Parathyroid adenoma (tissue), 2 donors: ENCODE results near the gene FAM204A.

Experiments used
- H2AFZ ChIP-seq: fragments of 300-600 bp; sonication (generic); one replicate; pipeline ENCODE4 v1.7.0; 2017; ENCODE audit warnings: antibody characterized with exemption, mild to moderate bottlenecking
- H3K27ac ChIP-seq: fragments of 300-600 bp; sonication (generic); one replicate; pipeline ENCODE4 v1.7.0; 2017
- H3K27me3 ChIP-seq: fragments of 300-600 bp; sonication (generic); one replicate; pipeline ENCODE4 v1.7.0; 2017; ENCODE audit warnings: low read length; ENCODE audit not compliant: control insufficient read depth, insufficient read depth
- H3K36me3 ChIP-seq: fragments of 300-600 bp; sonication (generic); one replicate; pipeline ENCODE4 v1.7.0; 2017; ENCODE audit warnings: low read length; ENCODE audit not compliant: control insufficient read depth, insufficient read depth
- H3K4me1 ChIP-seq: fragments of 300-600 bp; sonication (generic); one replicate; pipeline ENCODE4 v1.7.0; 2017; ENCODE audit warnings: control low read depth
- H3K4me2 ChIP-seq: fragments of 300-600 bp; sonication (generic); one replicate; pipeline ENCODE4 v1.7.0; 2017; ENCODE audit warnings: low read length
- H3K4me3 ChIP-seq: fragments of 300-600 bp; sonication (generic); one replicate; pipeline ENCODE4 v1.7.0; 2017; ENCODE audit warnings: low read depth, low read length
- H3K79me2 ChIP-seq: fragments of 300-600 bp; sonication (generic); one replicate; pipeline ENCODE4 v1.7.0; 2017; ENCODE audit warnings: control low read depth
- H3K9ac ChIP-seq: fragments of 300-600 bp; sonication (generic); one replicate; pipeline ENCODE4 v1.7.0; 2017; ENCODE audit warnings: mild to moderate bottlenecking
- H3K9me3 ChIP-seq: fragments of 300-600 bp; sonication (generic); one replicate; pipeline ENCODE4 v1.7.0; 2017; ENCODE audit warnings: low read length; ENCODE audit not compliant: control insufficient read depth
- TF ChIP-seq, protein P1 (sequence below): fragments of 300-600 bp; sonication (generic); IDR thresholded peaks from one replicate; pipeline ENCODE4 v1.7.0; 2017; ENCODE audit warnings: antibody characterized with exemption, mild to moderate bottlenecking
- donor health status: primary hyperparathyroidism.

FAM204A gene

GRCh38 chr10:118300320-118300719, 41.8 kb downstream of the FAM204A start:
- Histone ChIP-seq H3K4me1 (no peaks in the 10 kb centered on the region), H3K79me2 (no peaks in the 10 kb centered on the region), H3K27me3 (no peaks in the 10 kb centered on the region), H3K4me3 (no peak overlapping the region), H2AFZ (no peak overlapping the region), H3K4me2 (no peak overlapping the region), H3K9ac (no peak overlapping the region), H3K36me3 (no peaks in the 10 kb centered on the region), H3K27ac (no peak overlapping the region), H3K9me3 (no peaks in the 10 kb centered on the region)
- TF ChIP-seq, protein P1, sequence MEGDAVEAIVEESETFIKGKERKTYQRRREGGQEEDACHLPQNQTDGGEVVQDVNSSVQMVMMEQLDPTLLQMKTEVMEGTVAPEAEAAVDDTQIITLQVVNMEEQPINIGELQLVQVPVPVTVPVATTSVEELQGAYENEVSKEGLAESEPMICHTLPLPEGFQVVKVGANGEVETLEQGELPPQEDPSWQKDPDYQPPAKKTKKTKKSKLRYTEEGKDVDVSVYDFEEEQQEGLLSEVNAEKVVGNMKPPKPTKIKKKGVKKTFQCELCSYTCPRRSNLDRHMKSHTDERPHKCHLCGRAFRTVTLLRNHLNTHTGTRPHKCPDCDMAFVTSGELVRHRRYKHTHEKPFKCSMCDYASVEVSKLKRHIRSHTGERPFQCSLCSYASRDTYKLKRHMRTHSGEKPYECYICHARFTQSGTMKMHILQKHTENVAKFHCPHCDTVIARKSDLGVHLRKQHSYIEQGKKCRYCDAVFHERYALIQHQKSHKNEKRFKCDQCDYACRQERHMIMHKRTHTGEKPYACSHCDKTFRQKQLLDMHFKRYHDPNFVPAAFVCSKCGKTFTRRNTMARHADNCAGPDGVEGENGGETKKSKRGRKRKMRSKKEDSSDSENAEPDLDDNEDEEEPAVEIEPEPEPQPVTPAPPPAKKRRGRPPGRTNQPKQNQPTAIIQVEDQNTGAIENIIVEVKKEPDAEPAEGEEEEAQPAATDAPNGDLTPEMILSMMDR: no peak

- H3K9ac ChIP-seq: no peak overlapping the region
- H3K27ac ChIP-seq: no peak overlapping the region
- TF ChIP-seq, protein P1: no peak
- no peaks in the 10 kb centered on the region for H3K4me1 ChIP-seq
- no peaks in the 10 kb centered on the region for H3K79me2 ChIP-seq
- no peak overlapping the region for H2AFZ ChIP-seq
- H3K27me3 ChIP-seq: no peaks in the 10 kb centered on the region
- H3K9me3 ChIP-seq: no peaks in the 10 kb centered on the region
- no peaks in the 10 kb centered on the region for H3K36me3 ChIP-seq
- no peak overlapping the region for H3K4me3 ChIP-seq
- H3K4me2 ChIP-seq: no peak overlapping the region
These were observed 43.3 kb downstream of the FAM204A start for GRCh38 chr10:118298787-118299186.

GRCh38 chr10:118291122-118291521, 51.0 kb downstream of the FAM204A start:
- no peaks in the 10 kb centered on the region for H3K36me3 ChIP-seq
- H3K27me3 ChIP-seq: no peaks in the 10 kb centered on the region
- no peak overlapping the region for H3K9ac ChIP-seq
- H2AFZ ChIP-seq: no peak overlapping the region
- no peaks in the 10 kb centered on the region for H3K4me1 ChIP-seq
- TF ChIP-seq, protein P1: no peak
- H3K9me3 ChIP-seq: no peaks in the 10 kb centered on the region
- H3K4me2 ChIP-seq: no peak overlapping the region
- H3K79me2 ChIP-seq: no peaks in the 10 kb centered on the region
- H3K4me3 ChIP-seq: no peak overlapping the region
- no peak overlapping the region for H3K27ac ChIP-seq

DNA sequence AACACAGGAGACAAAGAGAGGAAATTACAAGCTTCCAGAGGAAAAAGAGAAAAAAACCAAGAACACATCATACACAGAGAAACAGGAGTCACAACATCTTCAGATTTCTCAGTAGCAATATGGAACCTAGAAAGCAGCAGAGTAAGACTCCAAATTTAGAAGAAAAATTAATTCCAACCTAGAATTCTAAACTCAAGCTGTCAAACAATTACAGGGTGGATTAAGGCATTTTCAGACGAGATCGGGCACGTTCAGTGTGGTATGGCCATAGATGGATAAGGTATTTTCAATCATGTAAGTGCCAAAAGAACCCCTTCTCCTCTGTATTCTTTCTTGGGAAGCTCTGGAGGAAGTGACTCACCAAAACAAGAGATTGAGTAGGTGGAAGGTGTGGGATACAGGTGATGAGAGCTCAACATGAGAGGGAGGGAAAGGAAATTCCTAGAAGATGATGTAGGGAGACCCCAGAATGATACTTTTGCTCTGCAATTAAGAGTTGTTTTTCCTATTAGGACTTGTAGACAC, 51.6 kb downstream of the FAM204A start:
- H3K27me3 ChIP-seq: no peaks in the 10 kb centered on the region
- no peak overlapping the region for H3K4me2 ChIP-seq
- no peaks in the 10 kb centered on the region for H3K36me3 ChIP-seq
- H3K79me2 ChIP-seq: no peaks in the 10 kb centered on the region
- H3K9me3 ChIP-seq: no peaks in the 10 kb centered on the region
- no peak overlapping the region for H3K9ac ChIP-seq
- H3K27ac ChIP-seq: no peak overlapping the region
- H2AFZ ChIP-seq: no peak overlapping the region
- H3K4me1 ChIP-seq: no peaks in the 10 kb centered on the region
- TF ChIP-seq, protein P1: no peak
- H3K4me3 ChIP-seq: no peak overlapping the region

DNA sequence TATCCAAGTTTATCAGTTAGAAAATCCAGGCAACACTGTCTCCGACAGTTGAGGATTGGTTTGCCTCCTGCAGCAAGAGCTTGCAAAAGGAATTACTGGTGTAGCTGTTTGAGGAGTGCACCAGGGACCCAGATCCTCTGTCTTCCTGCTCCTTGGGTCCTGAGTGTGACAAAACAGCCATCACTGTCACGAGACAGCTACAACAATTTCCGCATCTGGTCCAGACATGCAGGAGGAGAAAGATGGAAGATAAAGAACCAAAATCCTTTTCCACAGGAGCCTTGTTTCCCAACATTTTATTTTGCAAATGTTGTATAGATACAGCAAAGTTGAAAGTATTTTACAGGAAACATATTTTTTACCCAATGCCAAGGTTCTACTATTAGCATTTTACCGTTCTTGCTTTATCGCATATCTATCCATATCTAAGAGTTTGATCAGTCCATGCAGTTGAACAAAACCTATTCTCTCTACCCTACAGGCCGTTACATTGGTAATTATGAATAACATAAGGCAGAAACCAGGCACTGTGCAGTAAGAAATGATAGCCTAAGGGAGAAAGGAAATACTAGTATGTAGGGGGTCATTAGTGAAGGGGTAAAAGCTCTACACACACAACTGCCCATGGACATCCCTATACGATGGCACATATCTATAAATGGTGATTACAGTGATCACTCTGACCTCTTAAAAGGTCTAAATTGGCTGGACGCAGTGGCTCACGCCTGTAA, 54.9 kb downstream of the FAM204A start:
- no peaks in the 10 kb centered on the region for H3K27me3 ChIP-seq
- H3K4me3 ChIP-seq: no peak overlapping the region
- H2AFZ ChIP-seq: no peak overlapping the region
- H3K36me3 ChIP-seq: no peaks in the 10 kb centered on the region
- TF ChIP-seq, protein P1: no peak
- H3K4me1 ChIP-seq: no peaks in the 10 kb centered on the region
- no peaks in the 10 kb centered on the region for H3K79me2 ChIP-seq
- no peak overlapping the region for H3K4me2 ChIP-seq
- H3K9me3 ChIP-seq: no peaks in the 10 kb centered on the region
- H3K9ac ChIP-seq: no peak overlapping the region
- H3K27ac ChIP-seq: no peak overlapping the region
